Erythroblast (primary cell): ENCODE results near the gene IL32.

ENCODE experiments used
- DNase-seq, 2 experiments: peaks; one replicate each; lab custom pipeline; 2025; lab: John Stamatoyannopoulos, UW
- GATA1 ChIP-seq: IDR thresholded peaks from 2 replicates; pipeline ENCODE4 v1.6.1; 2011; ENCODE audit warnings: low read depth, mild to moderate bottlenecking, control low read depth, low read length, moderate library complexity
- POLR2A ChIP-seq: IDR thresholded peaks from 2 replicates; pipeline ENCODE4 v1.6.1; 2011; ENCODE audit warnings: mild to moderate bottlenecking, low read length

The IL32 gene

DNA sequence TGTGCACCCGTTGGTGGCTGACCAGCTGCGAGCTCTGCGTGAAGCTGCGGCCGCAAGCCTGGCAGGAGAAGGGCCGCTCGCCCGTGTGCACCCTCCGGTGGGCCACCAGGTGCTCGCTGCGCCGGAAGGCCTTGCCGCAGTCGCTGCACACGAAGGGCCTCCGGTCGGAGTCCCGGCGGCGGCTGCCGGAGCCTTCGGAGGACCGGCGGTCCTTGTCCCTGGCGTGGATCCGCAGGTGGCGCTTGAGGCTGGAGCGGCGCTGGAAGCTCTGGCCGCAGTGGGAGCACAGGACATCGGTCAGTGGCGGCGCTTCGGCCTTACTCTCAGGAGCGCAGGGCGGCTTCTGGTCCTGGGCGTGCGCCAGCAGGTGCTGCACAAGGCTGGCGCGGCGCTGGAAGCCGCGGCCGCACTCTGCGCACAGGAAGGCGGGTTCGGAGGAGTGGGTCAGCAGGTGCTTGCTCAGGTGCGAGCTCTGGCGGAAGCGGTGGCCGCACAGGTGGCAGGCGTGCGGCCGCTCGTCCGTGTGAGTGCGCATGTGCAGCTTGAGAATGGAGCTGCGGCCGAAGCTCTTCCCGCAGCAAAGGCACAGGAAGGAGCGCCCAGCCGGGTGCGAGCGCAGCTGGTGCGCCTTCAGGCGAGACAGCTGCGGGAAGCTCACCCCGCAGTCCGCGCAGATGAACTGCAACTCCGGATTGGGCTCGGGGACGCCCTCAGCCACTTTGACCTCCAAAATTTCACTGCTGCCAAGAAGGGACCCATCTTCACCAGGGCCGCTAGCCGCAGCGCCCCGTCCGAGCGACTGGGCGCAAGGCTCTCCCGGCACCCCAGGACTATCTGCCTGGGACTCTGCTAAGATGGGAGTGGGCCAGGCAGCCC lies 24.5 kb downstream of the IL32 start:
- TF ChIP-seq GATA1 (no peak), POLR2A (no peak)
- no peak for DNase-seq

- TF ChIP-seq GATA1: no peak
- no peak for TF ChIP-seq POLR2A
- no peak for DNase-seq
Observed at GRCh38 chr16:3091551-3091950, 26.1 kb downstream of the IL32 start.

- DNase-seq: no peak
- TF ChIP-seq GATA1: no peak
- no peak for TF ChIP-seq POLR2A
Observed at GRCh38 chr16:3092501-3092941, 27.1 kb downstream of the IL32 start.

DNA sequence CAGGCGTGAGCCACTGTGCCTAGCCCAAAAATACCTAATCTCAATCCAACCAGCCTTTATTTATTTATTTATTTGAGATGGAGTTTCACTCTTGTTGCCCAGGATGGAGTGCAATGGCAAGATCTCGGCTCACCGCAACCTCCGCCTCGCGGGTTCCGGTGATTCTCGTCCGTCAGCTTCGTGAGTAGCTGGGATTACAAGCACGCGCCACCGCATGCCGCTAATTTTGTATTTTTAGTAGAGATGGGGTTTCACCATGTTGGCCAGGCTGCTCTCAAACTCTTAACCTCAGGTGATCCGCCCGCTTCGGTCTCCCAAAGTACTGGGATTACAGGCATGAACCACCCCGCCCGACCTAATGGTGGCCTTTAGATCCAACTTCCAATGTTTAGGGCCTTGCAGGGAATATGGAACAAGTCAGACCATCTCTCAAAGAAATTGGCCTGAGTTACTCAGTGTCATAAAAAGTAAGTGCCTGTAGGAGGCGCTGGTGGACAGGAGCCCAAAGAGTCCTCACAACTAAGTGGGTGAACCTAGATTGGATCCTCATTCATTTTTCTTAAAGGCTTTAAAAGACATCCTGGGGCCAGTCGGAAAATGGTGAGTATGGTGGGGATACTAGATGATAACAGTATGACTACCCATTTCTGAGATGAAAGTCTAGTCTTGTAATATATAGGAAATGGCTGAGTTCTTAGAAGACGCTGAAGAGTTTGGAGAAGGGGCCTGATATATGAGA lies 29.0 kb downstream of the IL32 start:
- no peak for TF ChIP-seq GATA1
- no peak for TF ChIP-seq POLR2A
- peak; percentile 72 to 85 for DNase-seq

- TF ChIP-seq GATA1: no peak
- no peak for TF ChIP-seq POLR2A
- peak; percentile 57 to 61 for DNase-seq
Observed at GRCh38 chr16:3095869-3096268, 30.4 kb downstream of the IL32 start.

- TF ChIP-seq POLR2A: no peak
- no peak for TF ChIP-seq GATA1
- no peak for DNase-seq
Observed at GRCh38 chr16:3096362-3096761, 30.9 kb downstream of the IL32 start.

- no peak for DNase-seq
- TF ChIP-seq GATA1 (no peak), POLR2A (no peak)
Observed at GRCh38 chr16:3097266-3097665, 31.8 kb downstream of the IL32 start.

- DNase-seq: no peak
- TF ChIP-seq POLR2A (no peak), GATA1 (no peak)
Observed at GRCh38 chr16:3098459-3099394, 33.3 kb downstream of the IL32 start, which contains the start of gene ZSCAN10. ZSCAN10 (minus strand) TSS chr16:3099294; CDS start chr16:3092937, 6,357 bp downstream.

- no peak for TF ChIP-seq POLR2A
- no peak for TF ChIP-seq GATA1
- DNase-seq: no peak
Observed at GRCh38 chr16:3099395-3099731, 33.9 kb downstream of the IL32 start.

DNA sequence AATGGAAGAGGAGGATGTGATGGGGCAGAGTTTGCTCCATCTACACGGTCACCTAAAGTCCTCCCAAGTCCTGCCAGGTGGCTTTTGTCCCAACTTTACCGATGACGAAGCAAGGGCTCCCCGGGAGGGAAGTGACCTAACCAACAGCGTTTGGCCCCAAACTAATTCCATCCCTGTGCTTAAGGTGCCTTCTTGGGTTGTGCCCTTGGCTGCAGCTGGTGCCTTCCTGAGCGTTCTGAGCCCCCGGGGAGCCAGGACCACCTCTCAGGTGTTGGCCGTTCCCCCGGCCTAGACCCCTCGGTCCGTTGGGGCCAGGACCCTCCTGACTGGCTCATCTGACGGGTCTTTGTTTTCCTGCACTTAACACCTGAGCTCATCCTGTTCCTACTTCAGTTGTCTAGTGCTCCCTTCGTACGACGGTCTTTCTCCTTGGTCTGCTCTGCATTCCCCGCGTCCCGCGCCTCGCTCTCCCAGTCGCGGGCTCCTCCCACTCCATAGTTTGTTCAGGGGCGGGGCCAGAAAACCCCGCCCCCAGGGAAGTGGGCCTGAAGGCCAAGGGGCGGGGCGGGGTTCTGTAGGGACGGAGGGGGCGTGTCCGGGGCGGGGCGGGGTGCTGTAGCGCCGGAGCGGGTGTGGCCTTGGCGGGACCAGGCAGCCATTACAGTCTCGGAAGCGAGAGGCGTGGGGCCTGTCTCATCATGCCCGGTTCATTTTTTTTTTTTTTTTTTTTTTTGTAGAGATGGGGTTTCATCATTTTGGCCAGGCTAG lies 34.5 kb downstream of the IL32 start:
- peak; percentile 95 to 98 for DNase-seq
- TF ChIP-seq GATA1: no peak
- no peak for TF ChIP-seq POLR2A

- TF ChIP-seq GATA1 (no peak), POLR2A (no peak)
- DNase-seq: peak; percentile 80 to 82
Observed at GRCh38 chr16:3101018-3101840, 35.8 kb downstream of the IL32 start.
